HCT116 (cell line): ENCODE measurements around the gene MGAT4A. TPM values are rescaled to one million over a fixed set of nuclear protein-coding genes. Genes with fewer than 3 reads are reported as not detected.

ENCODE experiments used
- ATAC-seq: fragments of 200-7000 bp; cut with Tn5 transposase; 2 replicates; pipeline ENCODE4 v1.9.1; 2020; ENCODE audit warnings: mild to moderate bottlenecking, moderate library complexity
- BruUV-seq: library from RNA; stranded (reverse); fragments of 400-500 nt; replicated peaks from 2 replicates; lab custom pipeline; 2021; lab: Mats Ljungman, UMichigan
- CTCF ChIA-PET: fragments of 300-600 bp; sonication (Branson Sonifier 250); formaldehyde crosslinking; loops from one replicate; lab custom pipeline; 2021; ENCODE audit warnings: antibody characterized with exemption; lab: Charles Lee
- POLR2A ChIA-PET: fragments of 300-600, 350-600 bp; sonication (Branson Sonifier 250); formaldehyde crosslinking; loops from one replicate; lab custom pipeline; 2021; ENCODE audit warnings: antibody characterized with exemption; lab: Charles Lee
- RAD21 ChIA-PET, 2 experiments: fragments of 300-600 bp; sonication (Branson Sonifier 250); formaldehyde crosslinking; loops; one replicate each; lab custom pipeline; 2023; ENCODE audit warnings: low total read pairs in 2 of 2; ENCODE audit not compliant: uncharacterized antibody in 2 of 2, unreplicated experiment in 2 of 2, low non-redundant PET in 1 of 2; lab: Charles Lee
- DNase-seq: peaks from one replicate; pipeline ENCODE4 v3.0.0-alpha.2; 2010; ENCODE audit warnings: low read depth, low spot score
- H2AFZ ChIP-seq: fragments of 200-600 bp; shearing (Covaris generic), sonication (generic); 2 replicates; pipeline ENCODE4 v1.6.1; 2017; ENCODE audit warnings: low read depth, mixed run types, mixed read lengths, antibody characterized with exemption, low read length; ENCODE audit not compliant: poor library complexity, severe bottlenecking
- H3K27ac ChIP-seq: 2 replicates; pipeline ENCODE4 v1.5.1; 2012; ENCODE audit warnings: low read depth, low read length
- H3K27me3 ChIP-seq: fragments of 200-600 bp; sonication (generic); 2 replicates; pipeline ENCODE4 v1.6.1; 2016; ENCODE audit warnings: mixed run types, low read length, mixed read lengths; ENCODE audit not compliant: insufficient read depth
- H3K36me3 ChIP-seq, 2 experiments: fragments of 200-500 bp in 1 of 2; fragments of 200-600 bp in 1 of 2; sonication (Bioruptor generic) in 1 of 2; sonication (generic) in 1 of 2; 2 replicates each; pipeline versions ENCODE4 v1.5.1 to v1.6.1; 2014 to 2016; ENCODE audit warnings: low read length in 2 of 2, inconsistent platforms in 1 of 2, mixed read lengths in 1 of 2, mixed run types in 1 of 2; ENCODE audit not compliant: insufficient read depth in 2 of 2, control insufficient read depth in 1 of 2
- H3K4me1 ChIP-seq, 2 experiments: fragments of 200-600 bp in 1 of 2; sonication (generic) in 1 of 2; 2 replicates each; pipeline versions ENCODE4 v1.5.1 to v1.6.1; 2012 to 2017; ENCODE audit warnings: low read length in 2 of 2, inconsistent platforms in 1 of 2, mild to moderate bottlenecking in 1 of 2, mixed read lengths in 1 of 2, mixed run types in 1 of 2, moderate library complexity in 1 of 2; ENCODE audit not compliant: insufficient read depth in 2 of 2, control insufficient read depth in 1 of 2
- H3K4me2 ChIP-seq: fragments of 200-600 bp; sonication (generic); 2 replicates; pipeline ENCODE4 v1.6.1; 2017; ENCODE audit warnings: mixed run types, low read length, mixed read lengths
- H3K4me3 ChIP-seq, 2 experiments: fragments of 200-600 bp in 1 of 2; sonication (generic) in 1 of 2; replicated peaks in 1 of 2; 2 replicates each; pipeline ENCODE4 v1.5.1; 2011 to 2016; ENCODE audit warnings: low read length in 2 of 2, control low read depth in 1 of 2, low read depth in 1 of 2, mild to moderate bottlenecking in 1 of 2, mixed read lengths in 1 of 2, mixed run types in 1 of 2
- H3K79me2 ChIP-seq: fragments of 200-600 bp; sonication (generic); 2 replicates; pipeline ENCODE4 v1.6.1; 2017; ENCODE audit warnings: mild to moderate bottlenecking, mixed run types, low read length, moderate library complexity, mixed read lengths; ENCODE audit not compliant: insufficient read depth
- H3K9ac ChIP-seq: fragments of 200-600 bp; sonication (generic); 2 replicates; pipeline ENCODE4 v1.6.1; 2016; ENCODE audit warnings: low read length, mixed read lengths
- H3K9me2 ChIP-seq: fragments of 200-600 bp; sonication (generic), shearing (Covaris generic); 2 replicates; pipeline ENCODE4 v1.6.1; 2017; ENCODE audit warnings: mixed run types, mild to moderate bottlenecking, moderate library complexity; ENCODE audit not compliant: insufficient read depth
- H3K9me3 ChIP-seq, 2 experiments: fragments of 200-500 bp in 1 of 2; fragments of 200-600 bp in 1 of 2; sonication (Bioruptor generic) in 1 of 2; sonication (generic) in 1 of 2; 2 replicates each; pipeline ENCODE4 v1.6.1; 2014 to 2017; ENCODE audit warnings: low read length in 2 of 2, mixed read lengths in 2 of 2, inconsistent platforms in 1 of 2, low read depth in 1 of 2, mild to moderate bottlenecking in 1 of 2, mixed run types in 1 of 2, moderate library complexity in 1 of 2; ENCODE audit not compliant: control insufficient read depth in 1 of 2, insufficient read depth in 1 of 2
- H4K20me1 ChIP-seq: fragments of 200-600 bp; sonication (generic), shearing (Covaris generic); 2 replicates; pipeline ENCODE4 v1.6.1; 2017; ENCODE audit warnings: mixed run types, mild to moderate bottlenecking, moderate library complexity; ENCODE audit not compliant: insufficient read depth
- EZH2phosphoT487 ChIP-seq: fragments of 200-600 bp; IDR thresholded peaks from 2 replicates; pipeline ENCODE4 v1.6.1; 2018; ENCODE audit warnings: antibody characterized with exemption, borderline replicate concordance
- FOSL1 ChIP-seq: IDR thresholded peaks from 2 replicates; pipeline ENCODE4 v1.6.1; 2012; ENCODE audit warnings: low read depth
- JUND ChIP-seq: IDR thresholded peaks from 2 replicates; pipeline ENCODE4 v1.6.1; 2012
- POLR2AphosphoS5 ChIP-seq: IDR thresholded peaks from 2 replicates; pipeline ENCODE4 v1.6.1; 2011; ENCODE audit warnings: mild to moderate bottlenecking, low read depth, low read length, moderate library complexity
- REST ChIP-seq: IDR thresholded peaks from 2 replicates; pipeline ENCODE4 v1.6.1; 2012; ENCODE audit warnings: low read depth
- SRF ChIP-seq: IDR thresholded peaks from 2 replicates; pipeline ENCODE4 v1.6.1; 2012; ENCODE audit warnings: low read depth
- TCF7L2 ChIP-seq: IDR thresholded peaks from 2 replicates; pipeline ENCODE4 v1.7.0; 2011; ENCODE audit warnings: borderline replicate concordance, inconsistent platforms; ENCODE audit not compliant: insufficient read depth, insufficient read length; ENCODE audit errors: extremely low read depth
- ZBTB33 ChIP-seq: IDR thresholded peaks from 2 replicates; pipeline ENCODE4 v1.6.1; 2011; ENCODE audit warnings: mild to moderate bottlenecking, low read length, moderate library complexity; ENCODE audit not compliant: insufficient replicate concordance; ENCODE audit errors: extremely low read depth
- ZFX ChIP-seq: fragments of 450-650 bp; IDR thresholded peaks from 2 replicates; pipeline ENCODE4 v1.6.1; 2017
- ZNF274 ChIP-seq: fragments of 200-500 bp; sonication (Bioruptor generic); IDR thresholded peaks from 2 replicates; pipeline ENCODE4 v1.6.1; 2014; ENCODE audit warnings: mild to moderate bottlenecking, low read depth, low read length, inconsistent platforms
- intact Hi-C: fragments of 100-400 bp; cut with micrococcal nuclease; formaldehyde crosslinking; loops from 2 replicates; pipeline ENCODE4 v1.10.0; 2022
- total RNA-seq: library from RNA; stranded (reverse); gene quantifications from one replicate; pipeline ENCODE4 v1.2.1, GENCODE V29; 2021; ENCODE audit not compliant: unreplicated experiment

Gene MGAT4A
- total RNA-seq, 1 experiment from 2014 or later: 10.2 TPM

- TF ChIP-seq FOSL1: no peak
- no peak for TF ChIP-seq ZNF274
These were observed 22.3 kb downstream of the MGAT4A start (continued) for GRCh38 chr2:98708396-98709186.

GRCh38 chr2:98706591-98706990, 24.3 kb downstream of the MGAT4A start:
- no peak for DNase-seq
- POLR2A ChIA-PET: no interaction called here

More at GRCh38 chr2:98706591-98706990, 24.3 kb downstream of the MGAT4A start:
- Histone ChIP-seq H3K9me2 (no peaks in the 10 kb centered on the region), H3K36me3 (no peaks in the 10 kb centered on the region), H3K27me3 (no peaks in the 10 kb centered on the region), H2AFZ (no peak overlapping the region), H3K79me2 (no peaks in the 10 kb centered on the region), H3K4me3 (no peak overlapping the region), H4K20me1 (no peaks in the 10 kb centered on the region), H3K4me2 (no peak overlapping the region), H3K9me3 (no peaks in the 10 kb centered on the region), H3K27ac (no peak overlapping the region), H3K9ac (no peak overlapping the region), H3K4me1 (no peaks in the 10 kb centered on the region)
- BruUV-seq: no TSS peak
- ChIA-PET CTCF (no interaction called here), RAD21 (no interaction called here)
- TF ChIP-seq EZH2phosphoT487 (no peak), POLR2AphosphoS5 (no peak), ZFX (no peak), ZBTB33 (no peak), TCF7L2 (no peak), SRF (no peak), REST (no peak), JUND (no peak)
- intact Hi-C loops: no loop called here
- ATAC-seq: no peak
